Measurements from ENCODE around the gene TTYH2.
A peak's percentile ranks its signal among the peaks of the same experiment; 100 is the strongest.

TTYH2 gene

GRCh38 chr17:74194682-74195081, 18.7 kb upstream of the TTYH2 start:
- DNase-seq (ENCODE audit: low spot score), result no peak

GRCh38 chr17:74196541-74197317, 16.6 kb upstream of the TTYH2 start:
- DNase-seq (ENCODE audit: low spot score), result no peak

GRCh38 chr17:74197801-74198200, 15.6 kb upstream of the TTYH2 start:
- DNase-seq (ENCODE audit: low spot score), result no peak

- no peak for DNase-seq (ENCODE audit: low spot score)
These were observed 14.7 kb upstream of the TTYH2 start for GRCh38 chr17:74198694-74199093.

GRCh38 chr17:74199306-74200092, 13.9 kb upstream of the TTYH2 start:
- no peak for DNase-seq (ENCODE audit: low spot score)

- DNase-seq (ENCODE audit: low spot score), result no peak
These were observed 13.3 kb upstream of the TTYH2 start for GRCh38 chr17:74200112-74200511.

- no peak for DNase-seq (ENCODE audit: low spot score)
These were observed 12.1 kb upstream of the TTYH2 start for GRCh38 chr17:74201250-74201649.

- DNase-seq (ENCODE audit: low spot score), result no peak
These were observed 11.4 kb upstream of the TTYH2 start for GRCh38 chr17:74201948-74202347.

- DNase-seq (ENCODE audit: low spot score), result no peak
These were observed 10.4 kb upstream of the TTYH2 start for GRCh38 chr17:74202938-74203337.

GRCh38 chr17:74203439-74204240, 9.7 kb upstream of the TTYH2 start, which contains the start of gene RPL38:
RPL38 (plus strand) TSS chr17:74203678; CDS start chr17:74203956, 278 bp downstream.
- DNase-seq (ENCODE audit: low spot score), result peak; percentile 97

GRCh38 chr17:74204474-74204873, 8.9 kb upstream of the TTYH2 start:
- no peak for DNase-seq (ENCODE audit: low spot score)

- no peak for DNase-seq (ENCODE audit: low spot score)
These were observed 8.1 kb upstream of the TTYH2 start for GRCh38 chr17:74205274-74205673.

- DNase-seq (ENCODE audit: low spot score), result no peak
These were observed 7.0 kb upstream of the TTYH2 start for GRCh38 chr17:74206332-74206818.

GRCh38 chr17:74210191-74211140, 2.9 kb upstream of the TTYH2 start:
- peak; percentile 80 for DNase-seq (ENCODE audit: low spot score)

- DNase-seq (ENCODE audit: low spot score), result no peak
These were observed 2.0 kb upstream of the TTYH2 start for GRCh38 chr17:74211141-74211911.

- DNase-seq (ENCODE audit: low spot score), result no peak
These were observed 1.5 kb upstream of the TTYH2 start for GRCh38 chr17:74211912-74212208.

GRCh38 chr17:74212209-74212912, 1.0 kb upstream of the TTYH2 start:
- no peak for DNase-seq (ENCODE audit: low spot score)

GRCh38 chr17:74213861-74214391, 555 bp downstream of the TTYH2 start:
- DNase-seq (ENCODE audit: low spot score), result no peak

- no peak for DNase-seq (ENCODE audit: low spot score)
These were observed 1.3 kb downstream of the TTYH2 start for GRCh38 chr17:74214484-74215341.

Measured in putamen (tissue), 1 donor.